ENCODE results near the gene ZNF784. TPM values are rescaled to one million over a fixed set of nuclear protein-coding genes. Genes with fewer than 3 reads are reported as not detected.

ZNF784 gene
- total and polyA plus RNA-seq, 2 of the 8 experiments (the other 6 are each of a cell fraction or from before 2014, with no cell fraction given): 6.5 to 8.0 TPM

GRCh38 chr19:55590617-55591016 is 33.7 kb downstream of the ZNF784 start:
- FAIRE-seq: peak; percentile 36
- Histone ChIP-seq H3K4me2 (ENCODE audit: insufficient read depth in 1 of 2, low read depth in 2 of 2, low read length in 2 of 2) (peak overlapping the region in 1 of 2 experiments; percentile 20; a peak in 1 of 4 replicates), H2BK12ac (ENCODE audit: low read depth, low read length) (no peak overlapping the region), H4K20me1 (replicated peaks in 1 of 2; ENCODE audit: control insufficient read depth in 1 of 2, insufficient read depth in 2 of 2, low read length in 2 of 2) (no peaks in the 10 kb centered on the region), H2BK5ac (ENCODE audit: low read depth, low read length) (no peak overlapping the region), H2AK5ac (ENCODE audit: low read depth, low read length) (no peak overlapping the region), H3K18ac (ENCODE audit: extremely low read depth, low read length) (no peak overlapping the region), H3K23me2 (ENCODE audit: low read depth, low read length) (peaks cover 8% of the 10 kb centered on the region), H3K27me3 (replicated peaks in 1 of 4; ENCODE audit: control insufficient read depth in 3 of 4, extremely low read depth in 1 of 4, insufficient read depth in 3 of 4, low read length in 3 of 4) (peaks cover 0 to 2% (median 0%) of the 10 kb centered on the region in 4 experiments; a peak in 2 of 7 replicates), H3K27ac (ENCODE audit: low read depth, low read length) (no peak overlapping the region), H3K23ac (ENCODE audit: insufficient read length) (no peak overlapping the region), H3K36me3 (ENCODE audit: control insufficient read depth in 2 of 4, insufficient read depth in 4 of 4, low read length in 3 of 4) (peaks cover 0 to 6% (median 4%) of the 10 kb centered on the region in 4 experiments; a peak in 2 of 8 replicates), H3K14ac (ENCODE audit: insufficient read length) (no peak overlapping the region), H3K4me1 (replicated peaks in 1 of 4; ENCODE audit: control insufficient read depth in 3 of 4, insufficient read depth in 4 of 4, low read length in 3 of 4) (peaks cover 0 to 8% (median 4%) of the 10 kb centered on the region in 4 experiments; a peak in 4 of 7 replicates), H2BK20ac (ENCODE audit: low read length) (no peak overlapping the region), H2BK120ac (replicated peaks; ENCODE audit: low read depth, low read length) (no peak overlapping the region), H3K9me3 (ENCODE audit: insufficient read depth in 2 of 2, low read depth in 1 of 2, low read length in 1 of 2) (no peaks in the 10 kb centered on the region), H3K4ac (replicated peaks; ENCODE audit: insufficient read length, low read depth, low read length) (no peak overlapping the region), H4K5ac (ENCODE audit: insufficient read length, low read depth, low read length) (no peak overlapping the region), H2BK15ac (ENCODE audit: low read length) (no peak overlapping the region), H3K79me2 (ENCODE audit: control insufficient read depth in 1 of 2, insufficient read depth in 2 of 2, low read length in 2 of 2) (no peaks in the 10 kb centered on the region), H3K4me3 (ENCODE audit: extremely low read depth in 1 of 4, insufficient read depth in 2 of 4, low read depth in 3 of 4, low read length in 4 of 4) (no peak overlapping the region), H4K91ac (replicated peaks; ENCODE audit: insufficient read length, low read length) (no peak overlapping the region), H3K79me1 (ENCODE audit: low read depth, low read length) (no peaks in the 10 kb centered on the region), H2AFZ (ENCODE audit: low read length) (no peak overlapping the region), H3K56ac (replicated peaks; ENCODE audit: insufficient read length, low read depth, low read length) (no peak overlapping the region), H3K9ac (replicated peaks in 1 of 4; ENCODE audit: extremely low read depth in 1 of 4, low read depth in 3 of 4, low read length in 3 of 4) (no peak overlapping the region), H4K8ac (ENCODE audit: extremely low read depth, insufficient read depth, low read length) (no peak overlapping the region)
- WGBS, 2 experiments (ENCODE audit: extremely low coverage in 1 of 2, insufficient coverage in 1 of 2, insufficient read length in 1 of 2, insufficient replicate concordance in 2 of 2, low coverage in 1 of 2, low lambda C conversion rate in 2 of 2, missing lambda C conversion rate in 1 of 2): 82% methylated on average over 10 of the region's 10 CpGs; no CpG with 5 or more reads in 1 of the 2 experiments
- peak in 1 of 2 experiments; percentile 52 for DNase-seq (ENCODE audit: low read depth in 1 of 2, low spot score in 2 of 2)
- ChIA-PET CTCF (ENCODE audit: partially characterized antibody) (no interaction called here), POLR2A (ENCODE audit: partially characterized antibody) (interaction anchor here (1.1 kb wide), 1 partner anchor 9 kb away, joined by 6 read pairs; the partner anchor contains the start of gene ZNF579)
- no peak for TF ChIP-seq RNF2 (IDR thresholded peaks at IDR 0.05; ENCODE audit: borderline replicate concordance, low read depth, low read length, missing control alignments, poor library complexity, severe bottlenecking)
- TF ChIP-seq ASH2L (IDR thresholded peaks at IDR 0.05; ENCODE audit: low read length): no peak
- TF ChIP-seq CTBP2 (IDR thresholded peaks at IDR 0.05; ENCODE audit: borderline replicate concordance, insufficient read depth, insufficient read length, low read length): no peak
- TF ChIP-seq MAX (IDR thresholded peaks at IDR 0.05): no peak
- no peak for TF ChIP-seq EGR1 (IDR thresholded peaks at IDR 0.05; ENCODE audit: borderline replicate concordance, low read depth, low read length)
- no peak for TF ChIP-seq KDM4A (IDR thresholded peaks at IDR 0.05; ENCODE audit: low read depth, low read length, severe bottlenecking)
- no peak for TF ChIP-seq RFX5 (IDR thresholded peaks at IDR 0.05; ENCODE audit: borderline replicate concordance, low read depth, low read length)
- TF ChIP-seq BACH1 (IDR thresholded peaks at IDR 0.05; ENCODE audit: low read length): no peak
- TF ChIP-seq EP300 (IDR thresholded peaks at IDR 0.05; ENCODE audit: borderline replicate concordance in 1 of 2, low read depth in 2 of 2, low read length in 2 of 2): no peak
- no peak for TF ChIP-seq FOSL1 (IDR thresholded peaks at IDR 0.05; ENCODE audit: insufficient read depth, low read depth, low read length)
- TF ChIP-seq SRF (IDR thresholded peaks at IDR 0.05; ENCODE audit: low read depth, low read length): no peak
